Peyer's patch (tissue), 4 donors: ENCODE results near the gene RAPGEF1.

Experiments
- CTCF ChIP-seq, 6 experiments: fragments of 450-650 bp in 4 of 6; fragments of 200-600 bp in 2 of 6; sonication (generic) in 1 of 6; IDR thresholded peaks; one replicate each; pipeline ENCODE4 v1.5.1; 2017 to 2019; ENCODE audit warnings: antibody characterized with exemption in 6 of 6, mild to moderate bottlenecking in 3 of 6, moderate library complexity in 1 of 6
- POLR2A ChIP-seq, 2 donors: fragments of 450-650 bp; IDR thresholded peaks; one replicate each; pipeline ENCODE4 v1.5.1; 2017; ENCODE audit warnings: antibody characterized with exemption in 2 of 2, mild to moderate bottlenecking in 2 of 2, moderate library complexity in 2 of 2

- no peak for TF ChIP-seq CTCF (IDR thresholded peaks at IDR 0.05)
- TF ChIP-seq POLR2A (IDR thresholded peaks at IDR 0.05) = no peak
Observed at GRCh38 chr9:131714161-131714646, 25.7 kb downstream of the RAPGEF1 start.
